Measurements from ENCODE around the gene HLA-E.

DNA sequence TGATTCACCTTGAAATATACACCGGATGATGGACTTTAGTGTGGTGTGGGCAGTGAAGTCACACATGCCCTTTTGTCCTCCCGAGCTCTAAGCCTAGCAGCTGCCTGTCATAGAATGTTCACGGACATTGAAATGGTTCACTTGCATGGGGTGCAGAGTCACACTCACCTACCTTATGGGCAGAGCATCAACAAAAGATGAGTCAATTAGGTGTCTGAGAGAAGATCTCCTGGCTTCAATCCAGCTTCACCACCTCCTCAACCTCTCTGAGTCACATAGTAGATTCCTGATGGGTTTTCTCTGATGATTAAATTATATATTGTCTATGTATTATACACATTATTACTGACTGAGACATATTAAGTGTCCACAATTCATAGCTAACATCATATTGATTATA lies 48.1 kb upstream of the HLA-E start:
- TF ChIP-seq, protein P1, sequence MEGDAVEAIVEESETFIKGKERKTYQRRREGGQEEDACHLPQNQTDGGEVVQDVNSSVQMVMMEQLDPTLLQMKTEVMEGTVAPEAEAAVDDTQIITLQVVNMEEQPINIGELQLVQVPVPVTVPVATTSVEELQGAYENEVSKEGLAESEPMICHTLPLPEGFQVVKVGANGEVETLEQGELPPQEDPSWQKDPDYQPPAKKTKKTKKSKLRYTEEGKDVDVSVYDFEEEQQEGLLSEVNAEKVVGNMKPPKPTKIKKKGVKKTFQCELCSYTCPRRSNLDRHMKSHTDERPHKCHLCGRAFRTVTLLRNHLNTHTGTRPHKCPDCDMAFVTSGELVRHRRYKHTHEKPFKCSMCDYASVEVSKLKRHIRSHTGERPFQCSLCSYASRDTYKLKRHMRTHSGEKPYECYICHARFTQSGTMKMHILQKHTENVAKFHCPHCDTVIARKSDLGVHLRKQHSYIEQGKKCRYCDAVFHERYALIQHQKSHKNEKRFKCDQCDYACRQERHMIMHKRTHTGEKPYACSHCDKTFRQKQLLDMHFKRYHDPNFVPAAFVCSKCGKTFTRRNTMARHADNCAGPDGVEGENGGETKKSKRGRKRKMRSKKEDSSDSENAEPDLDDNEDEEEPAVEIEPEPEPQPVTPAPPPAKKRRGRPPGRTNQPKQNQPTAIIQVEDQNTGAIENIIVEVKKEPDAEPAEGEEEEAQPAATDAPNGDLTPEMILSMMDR (IDR thresholded peaks at IDR 0.05; ENCODE audit: extremely low read depth in 1 of 2, insufficient read depth in 1 of 2, low read depth in 1 of 2, low read length in 2 of 2): no peak
- TF ChIP-seq POLR2A (IDR thresholded peaks at IDR 0.05; ENCODE audit: low read depth, low read length) (no peak), POLR2AphosphoS5 (IDR thresholded peaks at IDR 0.05; ENCODE audit: insufficient read depth, low read depth, low read length) (no peak)
